Cerebellar cortex (tissue), 1 donor: ENCODE measurements around the gene PRSS57.
A peak's percentile ranks its signal among the peaks of the same experiment; 100 is the strongest.
"Not testable (repeated sequence)": the region's sequence is repeated elsewhere in the genome, so short reads cannot be mapped to it uniquely, and the experiment has no call there.

Experiments used
- DNase-seq: peaks from one replicate; pipeline ENCODE4 v3.0.0-alpha.2; 2015; ENCODE audit warnings: low spot score

The PRSS57 gene

DNA sequence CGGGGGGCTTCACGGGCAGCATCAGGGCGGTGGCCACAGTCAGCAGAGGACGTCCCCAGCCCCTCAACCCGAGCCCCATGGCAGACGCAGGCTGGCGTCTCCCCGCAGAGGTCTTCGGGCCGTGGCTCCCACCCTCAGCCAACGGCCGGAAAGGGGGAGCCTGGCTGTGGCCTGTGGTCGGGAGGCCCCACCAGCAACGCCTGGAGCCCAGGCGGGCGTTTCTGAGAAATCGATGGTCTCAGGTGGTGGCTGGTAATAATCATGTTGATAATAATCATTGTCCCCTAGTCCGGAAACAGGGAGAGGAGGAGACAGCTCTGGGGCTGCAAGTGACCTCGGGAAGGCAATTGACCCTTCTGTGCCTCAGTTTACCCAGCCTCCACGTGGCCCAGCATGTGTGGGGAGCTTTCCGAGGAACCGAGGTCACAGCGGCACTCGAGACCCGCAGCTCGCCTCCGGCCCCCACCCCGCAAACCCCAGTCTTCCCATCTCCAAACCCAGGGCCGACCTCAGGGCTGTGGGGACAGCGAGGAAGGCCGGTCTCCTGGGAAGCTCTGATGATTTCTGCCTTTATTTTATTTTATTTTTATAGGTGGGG is at the start of gene PRSS57:
PRSS57 (minus strand) TSS at position 101 of the 598 bp plus-strand sequence; CDS start at position 79, 22 bp downstream.
- DNase-seq: no peak

DNA sequence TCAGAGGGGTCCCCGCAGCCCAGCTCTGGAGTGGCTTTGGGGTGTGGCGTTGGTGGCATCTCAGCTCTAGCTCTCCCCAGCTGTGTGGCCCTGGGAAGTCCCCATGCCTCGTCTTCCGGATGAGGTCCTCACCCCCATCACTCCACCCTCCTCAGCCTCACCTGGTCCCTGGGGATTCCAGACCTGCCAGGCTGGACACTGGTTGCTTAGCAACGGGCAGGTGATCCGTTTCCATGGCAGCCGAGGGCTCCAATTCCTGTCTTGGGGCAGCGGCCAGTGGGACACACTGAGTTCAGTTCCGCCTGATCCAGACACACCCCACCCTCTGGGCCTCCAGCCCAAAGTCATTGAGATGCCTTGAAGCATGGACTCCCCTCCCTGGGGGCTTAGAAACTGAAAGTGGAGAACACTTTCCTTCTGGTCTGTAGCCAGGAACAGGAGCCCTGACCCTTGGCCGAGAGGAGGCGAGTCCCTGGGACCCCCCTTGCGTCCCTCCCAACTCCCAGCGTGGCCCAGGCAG is 48.0 kb upstream of the PRSS57 start:
- DNase-seq: no peak

GRCh38 chr19:742540-743075 is 47.4 kb upstream of the PRSS57 start:
- DNase-seq: no peak

- peak; percentile 34 for DNase-seq
These were observed 46.4 kb upstream of the PRSS57 start for GRCh38 chr19:741506-742131.

- DNase-seq: not testable (repeated sequence)
These were observed 45.7 kb upstream of the PRSS57 start for GRCh38 chr19:740816-741505.

DNA sequence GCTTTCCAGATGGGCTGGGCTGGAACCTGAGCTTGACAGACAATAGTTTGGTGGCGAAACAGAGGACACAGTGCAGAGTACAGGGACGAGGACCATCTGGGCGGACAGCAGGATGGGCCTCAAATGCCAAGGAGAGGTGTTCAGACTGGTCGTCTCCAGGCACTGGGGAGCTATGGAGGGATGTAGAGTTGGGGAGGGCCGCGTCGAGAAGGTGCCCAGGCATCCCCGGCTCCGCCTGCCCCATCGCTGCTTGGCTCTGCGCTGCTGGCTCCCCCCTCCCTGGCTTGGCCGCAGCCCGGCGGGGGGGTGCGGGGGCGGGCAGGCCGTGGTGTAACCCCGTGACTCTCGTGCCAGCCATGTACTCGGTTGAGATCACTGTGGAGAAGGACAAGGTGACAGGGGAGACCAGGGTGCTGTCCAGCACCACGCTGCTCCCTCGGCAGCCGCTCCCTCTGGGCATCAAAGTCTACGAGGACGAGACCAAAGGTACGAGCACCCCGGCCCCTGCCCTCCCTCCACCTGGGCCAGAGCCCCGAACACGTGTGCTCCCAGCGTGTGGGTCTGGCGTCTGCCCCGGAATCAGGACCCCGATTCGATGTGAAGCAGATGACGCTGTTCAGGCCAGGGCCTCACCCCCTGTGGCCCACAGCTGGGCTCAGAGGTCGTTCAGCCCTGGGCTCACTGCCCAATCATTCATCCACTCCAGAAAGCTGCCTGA is 44.9 kb upstream of the PRSS57 start:
- DNase-seq: peak; percentile 24

DNA sequence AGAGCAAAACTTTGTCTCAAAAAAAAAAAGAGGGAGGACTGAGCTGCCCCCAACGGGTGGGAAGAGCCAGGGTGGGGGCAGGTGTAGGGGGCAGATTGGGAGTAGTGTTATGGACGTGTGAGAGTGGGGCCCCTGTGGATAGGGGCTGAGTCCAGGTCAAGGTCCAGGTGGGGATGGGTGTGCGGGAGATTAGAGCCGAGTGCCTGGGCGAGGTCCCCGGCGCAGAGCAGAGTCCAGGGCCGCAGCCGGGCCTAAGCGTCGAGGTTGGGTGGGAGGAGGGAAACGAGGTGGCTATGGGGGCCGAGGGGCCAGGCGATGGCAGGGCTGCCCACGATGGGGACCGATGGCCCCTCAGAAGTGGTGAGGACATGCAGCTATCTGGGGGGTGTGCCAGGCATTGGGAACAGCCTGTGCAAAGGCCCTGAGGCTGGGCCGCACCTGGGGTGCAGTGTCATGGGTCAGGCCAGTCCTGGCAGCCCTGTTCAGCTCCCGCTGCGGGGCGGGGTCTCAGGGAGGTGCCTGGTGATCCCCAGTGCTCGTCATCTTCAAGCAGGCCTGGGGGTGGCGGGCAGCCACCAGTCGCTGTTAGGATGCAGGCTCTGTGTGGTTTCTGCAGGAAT is 43.4 kb upstream of the PRSS57 start:
- DNase-seq: no peak

- peak; percentile 33 for DNase-seq
These were observed 42.4 kb upstream of the PRSS57 start for GRCh38 chr19:737591-738093.

DNA sequence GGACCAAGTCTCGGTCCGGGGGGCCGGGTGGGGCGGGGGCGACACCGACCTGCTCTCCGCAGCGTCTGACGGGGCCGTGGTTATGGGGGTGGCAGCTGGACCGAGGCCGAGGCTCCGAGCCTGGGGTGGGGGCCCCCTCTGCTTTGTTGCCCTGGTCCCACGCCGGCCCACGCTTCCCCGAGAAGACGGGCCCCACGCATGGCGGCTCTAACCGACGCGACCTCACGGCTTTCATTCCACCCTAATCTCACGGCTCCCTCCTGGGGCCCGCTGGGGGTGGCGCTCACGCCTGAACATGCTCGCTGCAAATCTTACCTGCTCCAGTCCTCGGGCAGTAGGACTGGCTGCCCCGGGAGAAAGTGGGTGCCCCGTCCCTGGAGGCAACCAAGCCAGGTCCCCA is 40.9 kb upstream of the PRSS57 start:
- no peak for DNase-seq

GRCh38 chr19:734716-735115 is 39.5 kb upstream of the PRSS57 start:
- no peak for DNase-seq

GRCh38 chr19:732148-733069 is 37.2 kb upstream of the PRSS57 start:
- no peak for DNase-seq

DNA sequence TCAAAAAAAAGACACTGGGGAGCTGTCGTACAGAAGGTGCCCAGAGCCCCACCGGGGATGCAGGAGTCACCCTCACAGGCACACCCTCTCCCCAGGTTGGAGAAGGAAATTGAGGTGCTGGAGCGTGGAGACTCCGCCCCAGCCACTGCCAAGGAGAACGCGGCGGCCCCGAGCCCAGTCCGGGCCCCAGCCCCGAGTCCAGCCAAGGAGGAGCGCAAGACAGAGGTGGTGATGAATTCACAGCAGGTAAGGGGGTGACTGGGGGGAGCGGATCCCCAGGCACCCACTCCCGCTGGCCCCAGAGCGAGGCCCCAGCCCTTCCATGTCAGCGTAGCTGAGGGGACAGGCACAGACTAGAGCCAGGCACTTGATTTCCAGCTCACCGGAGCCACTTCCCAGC is 35.7 kb upstream of the PRSS57 start:
- DNase-seq: no peak

GRCh38 chr19:729965-730668 is 34.9 kb upstream of the PRSS57 start:
- DNase-seq: no peak

DNA sequence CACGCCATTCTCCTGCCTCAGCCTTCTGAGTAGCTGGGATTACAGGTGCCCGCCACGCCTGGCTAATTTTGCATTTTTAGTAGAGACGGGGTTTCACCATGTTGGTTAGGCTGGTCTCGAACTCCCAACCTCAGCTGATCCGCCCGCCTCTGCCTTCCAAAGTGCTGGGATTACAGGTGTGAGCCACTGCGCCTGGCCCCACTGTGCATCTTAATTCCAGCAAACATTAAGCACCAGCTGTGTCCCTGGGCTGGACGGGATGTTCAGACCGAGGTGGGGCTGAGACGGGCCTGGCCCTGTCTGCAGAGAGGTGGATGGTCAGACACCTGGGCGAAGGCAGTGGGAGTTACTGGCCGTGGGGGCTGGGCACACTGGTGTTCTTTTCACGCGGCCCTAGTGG is 34.3 kb upstream of the PRSS57 start:
- not testable (repeated sequence) for DNase-seq

DNA sequence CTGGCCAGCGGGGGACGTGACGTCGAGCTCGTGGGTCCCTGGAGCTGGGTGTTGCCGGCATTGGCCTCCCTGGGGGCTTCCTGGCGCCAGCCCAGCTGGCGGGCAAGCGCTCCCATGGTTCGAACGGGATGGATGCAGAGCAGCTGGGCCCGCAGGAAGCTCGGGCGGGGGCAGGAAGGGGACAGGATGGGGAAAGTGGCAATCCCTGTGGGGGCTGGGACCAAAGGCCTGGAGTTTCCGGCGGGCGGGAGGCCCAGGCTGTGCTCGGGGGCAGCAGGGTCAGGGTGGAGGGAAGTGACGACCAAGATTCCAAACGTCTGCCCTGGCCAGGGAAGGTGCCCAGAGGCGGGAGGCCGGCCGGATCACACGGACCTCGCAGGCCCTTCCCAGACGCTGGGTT is 32.8 kb upstream of the PRSS57 start:
- DNase-seq: no peak

GRCh38 chr19:726993-727956 is 32.0 kb upstream of the PRSS57 start:
- DNase-seq: no peak

DNA sequence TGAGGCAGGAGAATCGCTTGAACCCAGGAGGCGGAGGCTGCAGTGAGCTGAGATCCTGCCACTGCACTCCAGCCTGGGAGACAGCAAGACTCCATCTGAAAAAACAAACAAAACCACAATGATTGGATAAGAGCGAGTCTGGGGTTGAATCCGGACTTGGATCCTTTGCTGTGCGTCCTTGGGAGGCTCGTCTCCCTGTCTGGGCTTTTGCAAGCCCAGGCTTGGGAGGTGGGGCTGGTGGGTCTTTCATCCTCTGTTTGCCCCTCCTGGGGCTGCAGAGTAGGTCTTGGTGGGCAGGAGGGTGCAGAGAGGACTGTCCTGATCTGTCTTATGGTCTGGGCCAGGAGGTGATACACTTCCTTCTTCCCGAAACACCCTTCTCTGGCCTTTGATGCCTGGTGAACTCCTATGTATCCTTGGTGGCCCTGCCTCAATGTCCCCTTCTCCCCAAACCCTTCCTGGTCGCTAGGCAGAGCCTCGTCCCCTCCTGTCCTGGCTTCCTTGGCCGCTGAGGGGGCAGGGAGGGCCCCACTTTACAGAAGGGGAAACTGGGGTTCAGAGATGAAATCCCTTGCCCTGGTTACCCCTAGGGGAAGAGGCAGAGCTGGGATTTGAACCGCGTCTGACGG is 30.3 kb upstream of the PRSS57 start:
- no peak for DNase-seq

DNA sequence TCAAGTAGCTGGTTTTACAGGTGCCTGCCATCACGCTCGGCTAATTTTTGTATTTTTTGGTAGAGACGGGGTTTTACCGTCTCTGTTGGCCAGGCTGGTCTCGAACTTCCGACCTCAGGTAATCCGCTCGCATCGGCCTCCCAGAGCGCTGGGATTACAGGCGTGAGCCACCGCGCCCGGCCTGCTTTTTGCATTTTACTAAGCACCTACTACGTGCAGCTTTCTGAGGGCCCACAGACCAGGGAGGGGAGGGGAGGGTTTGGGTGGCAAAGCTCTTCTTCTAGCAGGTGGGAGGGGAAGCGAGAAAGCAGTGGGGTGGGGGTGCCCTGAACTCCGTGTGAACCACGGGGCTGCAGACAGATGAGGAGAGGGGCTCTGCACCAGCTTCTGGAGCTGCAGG is 28.5 kb upstream of the PRSS57 start:
- DNase-seq: no peak
